ENCODE measurements around the gene PPP2R2B.

DNA sequence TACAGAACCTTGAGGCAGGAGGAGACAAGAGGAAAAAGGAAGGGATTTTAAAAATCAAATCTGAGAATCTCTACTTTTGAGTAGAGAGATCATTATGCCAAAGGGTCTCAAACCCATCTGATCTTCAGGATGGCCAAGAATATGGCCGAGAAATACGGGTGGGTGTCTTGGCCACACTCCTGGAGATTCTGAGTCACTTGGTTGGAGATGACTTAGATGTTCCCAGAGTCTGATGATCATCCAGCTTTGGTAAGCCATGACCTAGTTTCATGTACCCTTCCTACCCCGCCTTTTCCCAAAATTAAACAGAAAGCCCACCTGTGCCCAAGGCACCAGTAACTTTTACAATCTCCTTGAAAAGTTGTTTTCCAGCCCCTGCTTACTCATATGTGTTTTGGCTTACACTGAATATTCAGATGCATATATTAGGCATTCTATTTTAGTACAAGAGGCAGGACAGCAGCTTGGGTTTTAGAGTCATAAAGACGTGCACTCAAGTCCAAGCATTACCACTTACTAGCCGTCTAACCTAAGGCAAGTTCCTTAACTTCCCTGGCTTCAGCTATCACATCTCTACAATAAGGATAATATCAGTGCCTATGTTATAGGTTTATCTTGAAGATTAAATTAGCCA, 195.5 kb downstream of the PPP2R2B start:
- TF ChIP-seq, protein P1, sequence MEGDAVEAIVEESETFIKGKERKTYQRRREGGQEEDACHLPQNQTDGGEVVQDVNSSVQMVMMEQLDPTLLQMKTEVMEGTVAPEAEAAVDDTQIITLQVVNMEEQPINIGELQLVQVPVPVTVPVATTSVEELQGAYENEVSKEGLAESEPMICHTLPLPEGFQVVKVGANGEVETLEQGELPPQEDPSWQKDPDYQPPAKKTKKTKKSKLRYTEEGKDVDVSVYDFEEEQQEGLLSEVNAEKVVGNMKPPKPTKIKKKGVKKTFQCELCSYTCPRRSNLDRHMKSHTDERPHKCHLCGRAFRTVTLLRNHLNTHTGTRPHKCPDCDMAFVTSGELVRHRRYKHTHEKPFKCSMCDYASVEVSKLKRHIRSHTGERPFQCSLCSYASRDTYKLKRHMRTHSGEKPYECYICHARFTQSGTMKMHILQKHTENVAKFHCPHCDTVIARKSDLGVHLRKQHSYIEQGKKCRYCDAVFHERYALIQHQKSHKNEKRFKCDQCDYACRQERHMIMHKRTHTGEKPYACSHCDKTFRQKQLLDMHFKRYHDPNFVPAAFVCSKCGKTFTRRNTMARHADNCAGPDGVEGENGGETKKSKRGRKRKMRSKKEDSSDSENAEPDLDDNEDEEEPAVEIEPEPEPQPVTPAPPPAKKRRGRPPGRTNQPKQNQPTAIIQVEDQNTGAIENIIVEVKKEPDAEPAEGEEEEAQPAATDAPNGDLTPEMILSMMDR (optimal IDR thresholded peaks at IDR 0.05 in 1 of 3, IDR thresholded peaks at IDR 0.05 in 1 of 3, conservative IDR thresholded peaks at IDR 0.05 in 1 of 3; ENCODE audit: extremely low read depth in 1 of 3, insufficient read depth in 2 of 3, low read length in 3 of 3): no peak
- TF ChIP-seq EZH2 (IDR thresholded peaks at IDR 0.05; ENCODE audit: low read length): no peak
